HepG2 (cell line): ENCODE measurements around the gene ZNHIT6. TPM values are rescaled to one million over a fixed set of nuclear protein-coding genes. Genes with fewer than 3 reads are reported as not detected.

Experiments used
- FOXP4 ChIP-seq: sonication (generic); formaldehyde crosslinking; IDR thresholded peaks from 2 replicates; pipeline ENCODE4 v1.4.0; 2020; ENCODE audit warnings: missing genetic modification reagents
- GATAD1 ChIP-seq: IDR thresholded peaks from 2 replicates; pipeline ENCODE4 v1.6.1; 2016; ENCODE audit warnings: missing genetic modification reagents, missing compliant biosample characterization
- HOMEZ ChIP-seq: IDR thresholded peaks from 2 replicates; pipeline ENCODE4 v1.6.1; 2016; ENCODE audit warnings: low read depth
- ISL2 ChIP-seq: sonication (generic); formaldehyde crosslinking; IDR thresholded peaks from 2 replicates; pipeline ENCODE4 v1.5.0; 2020; ENCODE audit warnings: missing genetic modification reagents
- KDM5A ChIP-seq: fragments of 200-600 bp; sonication (generic); IDR thresholded peaks from 2 replicates; pipeline ENCODE4 v1.7.0; 2018; ENCODE audit warnings: antibody characterized with exemption, mild to moderate bottlenecking, low read length, borderline replicate concordance
- MAX ChIP-seq: IDR thresholded peaks from 2 replicates; pipeline ENCODE4 v1.6.1; 2012; ENCODE audit warnings: inconsistent platforms
- MED1 ChIP-seq: sonication (generic); formaldehyde crosslinking; IDR thresholded peaks from 2 replicates; pipeline ENCODE4 v1.4.0; 2020; ENCODE audit warnings: missing genetic modification reagents
- NFKBIZ ChIP-seq: IDR thresholded peaks from 2 replicates; pipeline ENCODE4 v1.6.1; 2018; ENCODE audit warnings: missing genetic modification reagents, missing compliant biosample characterization
- NR2F6 ChIP-seq, 2 experiments: IDR thresholded peaks; 2 replicates each; pipeline ENCODE4 v1.6.1; 2016; ENCODE audit warnings: antibody characterized with exemption in 1 of 2, mild to moderate bottlenecking in 1 of 2
- SATB2 ChIP-seq: sonication (generic); formaldehyde crosslinking; IDR thresholded peaks from 2 replicates; pipeline ENCODE4 v1.5.0; 2020; ENCODE audit warnings: missing genetic modification reagents
- STAG1 ChIP-seq: sonication (generic); formaldehyde crosslinking; IDR thresholded peaks from 2 replicates; pipeline ENCODE4 v1.4.0; 2020; ENCODE audit warnings: missing genetic modification reagents
- TARDBP ChIP-seq: sonication (generic); formaldehyde crosslinking; IDR thresholded peaks from 2 replicates; pipeline ENCODE4 v1.8.0; 2022; ENCODE audit warnings: mild to moderate bottlenecking, missing genetic modification reagents
- TEAD3 ChIP-seq: optimal IDR thresholded peaks from 2 replicates; pipeline ENCODE3; 2016; ENCODE audit warnings: borderline replicate concordance
- TFE3 ChIP-seq: IDR thresholded peaks from 2 replicates; pipeline ENCODE4 v1.6.1; 2016
- ZFY ChIP-seq: sonication (generic); formaldehyde crosslinking; IDR thresholded peaks from 2 replicates; pipeline ENCODE4 v1.4.0; 2020; ENCODE audit warnings: missing genetic modification reagents
- ZNF333 ChIP-seq: sonication (generic); formaldehyde crosslinking; IDR thresholded peaks from 2 replicates; pipeline ENCODE4 v1.4.0; 2020; ENCODE audit warnings: mild to moderate bottlenecking, missing genetic modification reagents, borderline replicate concordance
- ZSCAN9 ChIP-seq: IDR thresholded peaks from 2 replicates; pipeline ENCODE4 v1.6.1; 2016; ENCODE audit warnings: borderline replicate concordance
- polyA plus RNA-seq, 8 experiments: library from polyadenylated mRNA; depleted of rRNA in 3 of 8; stranded (reverse) in 7 of 8; unstranded in 1 of 8; fragments of >200 nt; fragmentation: Illumina TruSeq in 4 of 8; extraction: Trizol in 4 of 8; gene quantifications; 2 replicates each; pipeline versions ENCODE4 v1.2.1 to v1.2.3, GENCODE V29; 2011 to 2016; ENCODE audit warnings: low read depth in 4 of 8, missing spikeins in 1 of 8, mixed read lengths in 1 of 8; ENCODE audit not compliant: insufficient read depth in 1 of 8
- total RNA-seq, 5 experiments: library from RNA; depleted of rRNA; stranded (reverse); fragments of >200 nt; fragmentation: Illumina TruSeq; extraction: Trizol; gene quantifications; 2 replicates each; pipeline ENCODE4 v1.2.3, GENCODE V29; 2016; ENCODE audit warnings: low read depth in 1 of 5
- TF ChIP-seq, protein P1 (sequence below): sonication (generic); formaldehyde crosslinking; IDR thresholded peaks from 2 replicates; pipeline ENCODE4 v1.5.1; 2020; ENCODE audit warnings: mild to moderate bottlenecking, moderate library complexity, missing genetic modification reagents
- TF ChIP-seq, protein P2 (sequence below): sonication (generic); formaldehyde crosslinking; IDR thresholded peaks from 2 replicates; pipeline ENCODE4 v1.8.1; 2022; ENCODE audit warnings: low read depth, mild to moderate bottlenecking, missing genetic modification reagents

Gene ZNHIT6
- total and polyA plus RNA-seq, 2 of the 13 experiments (the other 11 are each of a cell fraction or from before 2014, with no cell fraction given): 6.0 to 15.2 TPM

- peak; percentile 79 for TF ChIP-seq TEAD3 (CRISPR knock-in tag)
- TF ChIP-seq NFKBIZ (CRISPR knock-in tag): no peak
- 0 out of 2 replicates have a peak, but pooled peaks have one; percentile 26 for TF ChIP-seq ZSCAN9 (CRISPR knock-in tag)
- peak; percentile 71 for TF ChIP-seq STAG1
- TF ChIP-seq MAX: no peak
- TF ChIP-seq FOXP4 (CRISPR knock-in tag): peak; percentile 44; the same call in 1 of the 2 replicates
- TF ChIP-seq NR2F6 (IDR thresholded peaks at IDR 0.05): no peak
- 0 out of 2 replicates have a peak, but pooled peaks have one; percentile 17 for TF ChIP-seq NR2F6 (CRISPR knock-in tag; IDR thresholded peaks at IDR 0.05)
- TF ChIP-seq SATB2: 0 out of 2 replicates have a peak, but pooled peaks have one; percentile 49
- 0 out of 2 replicates have a peak, but pooled peaks have one; percentile 25 for TF ChIP-seq ISL2 (CRISPR knock-in tag)
- TF ChIP-seq TARDBP (CRISPR knock-in tag): 0 out of 2 replicates have a peak, but pooled peaks have one; percentile 29
- TF ChIP-seq, protein P1, sequence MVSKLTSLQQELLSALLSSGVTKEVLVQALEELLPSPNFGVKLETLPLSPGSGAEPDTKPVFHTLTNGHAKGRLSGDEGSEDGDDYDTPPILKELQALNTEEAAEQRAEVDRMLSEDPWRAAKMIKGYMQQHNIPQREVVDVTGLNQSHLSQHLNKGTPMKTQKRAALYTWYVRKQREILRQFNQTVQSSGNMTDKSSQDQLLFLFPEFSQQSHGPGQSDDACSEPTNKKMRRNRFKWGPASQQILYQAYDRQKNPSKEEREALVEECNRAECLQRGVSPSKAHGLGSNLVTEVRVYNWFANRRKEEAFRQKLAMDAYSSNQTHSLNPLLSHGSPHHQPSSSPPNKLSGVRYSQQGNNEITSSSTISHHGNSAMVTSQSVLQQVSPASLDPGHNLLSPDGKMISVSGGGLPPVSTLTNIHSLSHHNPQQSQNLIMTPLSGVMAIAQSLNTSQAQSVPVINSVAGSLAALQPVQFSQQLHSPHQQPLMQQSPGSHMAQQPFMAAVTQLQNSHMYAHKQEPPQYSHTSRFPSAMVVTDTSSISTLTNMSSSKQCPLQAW (CRISPR knock-in tag): 0 out of 2 replicates have a peak, but pooled peaks have one; percentile 40
- peak; percentile 41; the same call in 1 of the 2 replicates for TF ChIP-seq MED1
- no peak for TF ChIP-seq GATAD1 (CRISPR knock-in tag)
- TF ChIP-seq, protein P2, sequence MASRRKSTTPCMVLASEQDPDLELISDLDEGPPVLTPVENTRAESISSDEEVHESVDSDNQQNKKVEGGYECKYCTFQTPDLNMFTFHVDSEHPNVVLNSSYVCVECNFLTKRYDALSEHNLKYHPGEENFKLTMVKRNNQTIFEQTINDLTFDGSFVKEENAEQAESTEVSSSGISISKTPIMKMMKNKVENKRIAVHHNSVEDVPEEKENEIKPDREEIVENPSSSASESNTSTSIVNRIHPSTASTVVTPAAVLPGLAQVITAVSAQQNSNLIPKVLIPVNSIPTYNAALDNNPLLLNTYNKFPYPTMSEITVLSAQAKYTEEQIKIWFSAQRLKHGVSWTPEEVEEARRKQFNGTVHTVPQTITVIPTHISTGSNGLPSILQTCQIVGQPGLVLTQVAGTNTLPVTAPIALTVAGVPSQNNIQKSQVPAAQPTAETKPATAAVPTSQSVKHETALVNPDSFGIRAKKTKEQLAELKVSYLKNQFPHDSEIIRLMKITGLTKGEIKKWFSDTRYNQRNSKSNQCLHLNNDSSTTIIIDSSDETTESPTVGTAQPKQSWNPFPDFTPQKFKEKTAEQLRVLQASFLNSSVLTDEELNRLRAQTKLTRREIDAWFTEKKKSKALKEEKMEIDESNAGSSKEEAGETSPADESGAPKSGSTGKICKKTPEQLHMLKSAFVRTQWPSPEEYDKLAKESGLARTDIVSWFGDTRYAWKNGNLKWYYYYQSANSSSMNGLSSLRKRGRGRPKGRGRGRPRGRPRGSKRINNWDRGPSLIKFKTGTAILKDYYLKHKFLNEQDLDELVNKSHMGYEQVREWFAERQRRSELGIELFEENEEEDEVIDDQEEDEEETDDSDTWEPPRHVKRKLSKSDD (CRISPR knock-in tag): no peak
- peak; percentile 52; the same call in 1 of the 2 replicates for TF ChIP-seq TFE3 (CRISPR knock-in tag)
- peak; percentile 64; the same call in 1 of the 2 replicates for TF ChIP-seq HOMEZ (CRISPR knock-in tag)
- TF ChIP-seq ZFY (CRISPR knock-in tag): 0 out of 2 replicates have a peak, but pooled peaks have one; percentile 23
- no peak for TF ChIP-seq ZNF333
- peak; percentile 78 for TF ChIP-seq KDM5A
Observed at GRCh38 chr1:85612704-85613361, 95.4 kb downstream of the ZNHIT6 start (continued).
